NCI-H226 (cell line): Measurements from ENCODE around the gene POU4F3.
A peak's percentile ranks its signal among the peaks of the same experiment; 100 is the strongest.
"Not testable (repeated sequence)": the region's sequence is repeated elsewhere in the genome, so short reads cannot be mapped to it uniquely, and the experiment has no call there.

Experiments used
- DNase-seq: peaks from one replicate; pipeline ENCODE4 v3.0.0-alpha.2; 2015

Gene POU4F3

GRCh38 chr5:146338774-146339714 is at the start of gene POU4F3:
Gene POU4F3, plus strand, starts transcription at chr5:146338839. Its CDS starts 274 bp downstream, at chr5:146339113.
- no peak for DNase-seq

- no peak for DNase-seq
Observed at GRCh38 chr5:146290318-146290717, 48.3 kb upstream of the POU4F3 start.

- DNase-seq, result peak; percentile 36
Observed at GRCh38 chr5:146291421-146292074, 47.1 kb upstream of the POU4F3 start.

GRCh38 chr5:146296245-146296644 is 42.4 kb upstream of the POU4F3 start:
- no peak for DNase-seq

- DNase-seq, result not testable (repeated sequence)
Observed at GRCh38 chr5:146298920-146299319, 39.7 kb upstream of the POU4F3 start.

- DNase-seq, result no peak
Observed at GRCh38 chr5:146301626-146302025, 37.0 kb upstream of the POU4F3 start.

- DNase-seq, result no peak
Observed at GRCh38 chr5:146302406-146302805, 36.2 kb upstream of the POU4F3 start.

- no peak for DNase-seq
Observed at GRCh38 chr5:146306838-146307237, 31.8 kb upstream of the POU4F3 start.

- no peak for DNase-seq
Observed at GRCh38 chr5:146307796-146308195, 30.8 kb upstream of the POU4F3 start.

- DNase-seq, result no peak
Observed at GRCh38 chr5:146310540-146310939, 28.1 kb upstream of the POU4F3 start.

- DNase-seq, result no peak
Observed at GRCh38 chr5:146311278-146311677, 27.4 kb upstream of the POU4F3 start.

GRCh38 chr5:146313027-146313426 is 25.6 kb upstream of the POU4F3 start:
- no peak for DNase-seq

GRCh38 chr5:146321571-146321970 is 17.1 kb upstream of the POU4F3 start:
- no peak for DNase-seq

- DNase-seq, result no peak
Observed at GRCh38 chr5:146327257-146327870, 11.3 kb upstream of the POU4F3 start.

GRCh38 chr5:146327989-146328388 is 10.7 kb upstream of the POU4F3 start:
- DNase-seq, result no peak

- no peak for DNase-seq
Observed at GRCh38 chr5:146329697-146330096, 8.9 kb upstream of the POU4F3 start.

- no peak for DNase-seq
Observed at GRCh38 chr5:146331423-146331822, 7.2 kb upstream of the POU4F3 start.

- DNase-seq, result no peak
Observed at GRCh38 chr5:146334074-146334533, 4.5 kb upstream of the POU4F3 start.

GRCh38 chr5:146336197-146336596 is 2.4 kb upstream of the POU4F3 start:
- DNase-seq, result no peak

- no peak for DNase-seq
Observed at GRCh38 chr5:146337264-146337904, 1.3 kb upstream of the POU4F3 start.

GRCh38 chr5:146337928-146338327 is 711 bp upstream of the POU4F3 start:
- DNase-seq, result no peak

- DNase-seq, result no peak
Observed at GRCh38 chr5:146339715-146340259, 1.1 kb downstream of the POU4F3 start.
